GM19397 (cell line): ENCODE measurements around the gene VPS37C.
"Not testable (repeated sequence)": the region's sequence is repeated elsewhere in the genome, so short reads cannot be mapped to it uniquely, and the experiment has no call there.

ENCODE experiments used
- ATAC-seq: cut with Tn5 transposase; IDR thresholded peaks from one replicate; pipeline ENCODE4 v1.9.1; 2021; ENCODE audit warnings: mild to moderate bottlenecking, moderate library complexity; ENCODE audit not compliant: unreplicated experiment

Gene VPS37C

GRCh38 chr11:61161190-61162091, at the start of gene VPS37C:
Gene VPS37C, minus strand, starts transcription at chr11:61161426. Its CDS starts 22,597 bp downstream, at chr11:61138829.
- peak; percentile 79 for ATAC-seq

GRCh38 chr11:61210629-61211028, 49.4 kb upstream of the VPS37C start:
- not testable (repeated sequence) for ATAC-seq

GRCh38 chr11:61207636-61208310, 46.5 kb upstream of the VPS37C start:
- ATAC-seq: not testable (repeated sequence)

GRCh38 chr11:61204502-61205059, 43.4 kb upstream of the VPS37C start:
- not testable (repeated sequence) for ATAC-seq

- not testable (repeated sequence) for ATAC-seq
These were observed 42.6 kb upstream of the VPS37C start for GRCh38 chr11:61203873-61204272.

GRCh38 chr11:61202950-61203746, 41.9 kb upstream of the VPS37C start, which contains the start of gene PGA3:
Gene PGA3, plus strand, starts transcription at chr11:61203515. Its CDS starts 50 bp downstream, at chr11:61203565.
- ATAC-seq: not testable (repeated sequence)

GRCh38 chr11:61201476-61201875, 40.2 kb upstream of the VPS37C start:
- ATAC-seq: no peak

- no peak for ATAC-seq
These were observed 37.8 kb upstream of the VPS37C start for GRCh38 chr11:61198948-61199523.

GRCh38 chr11:61198361-61198760, 37.1 kb upstream of the VPS37C start:
- ATAC-seq: no peak

GRCh38 chr11:61195719-61196118, 34.5 kb upstream of the VPS37C start:
- ATAC-seq: no peak

GRCh38 chr11:61194981-61195695, 33.9 kb upstream of the VPS37C start:
- no peak for ATAC-seq

GRCh38 chr11:61194169-61194671, 33.0 kb upstream of the VPS37C start:
- no peak for ATAC-seq

- ATAC-seq: no peak
These were observed 32.4 kb upstream of the VPS37C start for GRCh38 chr11:61193596-61193995.

- no peak for ATAC-seq
These were observed 28.7 kb upstream of the VPS37C start for GRCh38 chr11:61189933-61190332.

- ATAC-seq: no peak
These were observed 26.4 kb upstream of the VPS37C start for GRCh38 chr11:61187505-61188130.

GRCh38 chr11:61186504-61186903, 25.3 kb upstream of the VPS37C start:
- ATAC-seq: no peak

- ATAC-seq: no peak
These were observed 22.4 kb upstream of the VPS37C start for GRCh38 chr11:61183645-61184044.

- no peak for ATAC-seq
These were observed 20.3 kb upstream of the VPS37C start for GRCh38 chr11:61181489-61181888.

- not testable (repeated sequence) for ATAC-seq
These were observed 19.0 kb upstream of the VPS37C start for GRCh38 chr11:61180205-61180604.
